Measurements from ENCODE around the gene AADACL4. TPM values are rescaled to one million over a fixed set of nuclear protein-coding genes. Genes with fewer than 3 reads are reported as not detected.
"Not testable (repeated sequence)": the region's sequence is repeated elsewhere in the genome, so short reads cannot be mapped to it uniquely, and the experiment has no call there.

AADACL4 gene
- total RNA-seq, 1 donor from 2014 or later: not detected

- Mint-ChIP-seq H3K27me3 (ENCODE audit: low read depth) (peaks cover 5% of the 10 kb centered on the region), H3K27ac (ENCODE audit: unreplicated experiment) (no peak overlapping the region), H3K4me1 (ENCODE audit: low read depth) (peaks cover 14% of the 10 kb centered on the region), H3K4me3 (ENCODE audit: unreplicated experiment) (no peak overlapping the region), H3K36me3 (ENCODE audit: low read depth) (peaks cover 8% of the 10 kb centered on the region), H3K9me3 (ENCODE audit: low read depth) (peaks cover 19% of the 10 kb centered on the region)
- TF ChIP-seq CTCF (IDR thresholded peaks at IDR 0.05): no peak
- DNase-seq (ENCODE audit: low spot score): no peak
Observed at GRCh38 chr1:12644829-12645228, 944 bp downstream of the AADACL4 start.

- peaks cover 13% of the 10 kb centered on the region for H3K9me3 Mint-ChIP-seq (ENCODE audit: low read depth)
- not testable (repeated sequence) for H3K36me3 Mint-ChIP-seq (ENCODE audit: low read depth); H3K27ac Mint-ChIP-seq (ENCODE audit: unreplicated experiment); H3K4me3 Mint-ChIP-seq (ENCODE audit: unreplicated experiment); H3K27me3 Mint-ChIP-seq (ENCODE audit: low read depth)
- peaks cover 20% of the 10 kb centered on the region for H3K4me1 Mint-ChIP-seq (ENCODE audit: low read depth)
- peak; percentile 17 for DNase-seq (ENCODE audit: low spot score)
Observed at GRCh38 chr1:12645401-12645800, 1.5 kb downstream of the AADACL4 start.

- no peak for TF ChIP-seq CTCF (IDR thresholded peaks at IDR 0.05)
- no peaks in the 10 kb centered on the region for H3K36me3 Mint-ChIP-seq (ENCODE audit: low read depth)
- peaks cover 5% of the 10 kb centered on the region for H3K27me3 Mint-ChIP-seq (ENCODE audit: low read depth)
- peaks cover 18% of the 10 kb centered on the region for H3K4me1 Mint-ChIP-seq (ENCODE audit: low read depth)
- H3K9me3 Mint-ChIP-seq (ENCODE audit: low read depth): no peaks in the 10 kb centered on the region
- H3K4me3 Mint-ChIP-seq (ENCODE audit: unreplicated experiment): no peak overlapping the region
- DNase-seq (ENCODE audit: low spot score): no peak
- no peak overlapping the region for H3K27ac Mint-ChIP-seq (ENCODE audit: unreplicated experiment)
Observed at GRCh38 chr1:12648741-12649140, 4.9 kb downstream of the AADACL4 start.

- Mint-ChIP-seq H3K27me3 (ENCODE audit: low read depth) (peaks cover 2% of the 10 kb centered on the region), H3K27ac (ENCODE audit: unreplicated experiment) (peak overlapping the region; percentile 78), H3K9me3 (ENCODE audit: low read depth) (no peaks in the 10 kb centered on the region), H3K4me3 (ENCODE audit: unreplicated experiment) (no peak overlapping the region), H3K36me3 (ENCODE audit: low read depth) (no peaks in the 10 kb centered on the region), H3K4me1 (ENCODE audit: low read depth) (peaks cover 18% of the 10 kb centered on the region)
- no peak for TF ChIP-seq CTCF (IDR thresholded peaks at IDR 0.05)
- no peak for DNase-seq (ENCODE audit: low spot score)
Observed at GRCh38 chr1:12649971-12650421, 6.1 kb downstream of the AADACL4 start.

- Mint-ChIP-seq H3K36me3 (ENCODE audit: low read depth) (no peaks in the 10 kb centered on the region), H3K27me3 (ENCODE audit: low read depth) (no peaks in the 10 kb centered on the region), H3K4me1 (ENCODE audit: low read depth) (peaks cover 20% of the 10 kb centered on the region), H3K4me3 (ENCODE audit: unreplicated experiment) (no peak overlapping the region), H3K27ac (ENCODE audit: unreplicated experiment) (no peak overlapping the region), H3K9me3 (ENCODE audit: low read depth) (no peaks in the 10 kb centered on the region)
- no peak for TF ChIP-seq CTCF (IDR thresholded peaks at IDR 0.05)
- no peak for DNase-seq (ENCODE audit: low spot score)
Observed at GRCh38 chr1:12654004-12654567, 10.2 kb downstream of the AADACL4 start.

GRCh38 chr1:12654657-12655056 lies 10.8 kb downstream of the AADACL4 start:
- TF ChIP-seq CTCF (IDR thresholded peaks at IDR 0.05): no peak
- H3K36me3 Mint-ChIP-seq (ENCODE audit: low read depth): no peaks in the 10 kb centered on the region
- no peak for DNase-seq (ENCODE audit: low spot score)
- H3K9me3 Mint-ChIP-seq (ENCODE audit: low read depth): no peaks in the 10 kb centered on the region
- no peak overlapping the region for H3K4me3 Mint-ChIP-seq (ENCODE audit: unreplicated experiment)
- no peaks in the 10 kb centered on the region for H3K27me3 Mint-ChIP-seq (ENCODE audit: low read depth)
- H3K27ac Mint-ChIP-seq (ENCODE audit: unreplicated experiment): no peak overlapping the region
- H3K4me1 Mint-ChIP-seq (ENCODE audit: low read depth): peaks cover 15% of the 10 kb centered on the region

Data from chondrocyte (in vitro differentiated cells).